Lung (tissue), 12 donors: ENCODE data around the gene DUSP22. TPM values are rescaled to one million over a fixed set of nuclear protein-coding genes. Genes with fewer than 3 reads are reported as not detected.

Source experiments
- ATAC-seq: fragments of 200-7000 bp; cut with Tn5 transposase; one replicate; pipeline ENCODE4 v1.9.1; 2020; ENCODE audit warnings: moderate number of reproducible peaks; ENCODE audit not compliant: insufficient read depth, low FRiP score
- DNase-seq, 3 donors: peaks; one replicate each; pipeline ENCODE4 v3.0.0-alpha.2; 2013 to 2017
- H3K27ac ChIP-seq, 2 donors: one replicate each; pipeline ENCODE4 v1.5.1; 2013; ENCODE audit warnings: mild to moderate bottlenecking in 2 of 2, moderate library complexity in 2 of 2, control low read depth in 1 of 2, inconsistent platforms in 1 of 2, low read depth in 1 of 2, low read length in 1 of 2
- H3K27me3 ChIP-seq, 3 donors: one replicate each; pipeline ENCODE4 v1.5.1; 2013; ENCODE audit warnings: low read length in 2 of 3; ENCODE audit not compliant: control insufficient read depth in 3 of 3, insufficient read depth in 3 of 3
- H3K36me3 ChIP-seq, 4 donors: one replicate each; pipeline ENCODE4 v1.5.1; 2013; ENCODE audit warnings: low read length in 4 of 4, mild to moderate bottlenecking in 1 of 4, moderate library complexity in 1 of 4; ENCODE audit not compliant: control insufficient read depth in 4 of 4, insufficient read depth in 4 of 4
- H3K4me1 ChIP-seq, 5 donors: one replicate each; pipeline ENCODE4 v1.5.1; 2013; ENCODE audit warnings: low read length in 5 of 5, mild to moderate bottlenecking in 2 of 5, moderate library complexity in 1 of 5; ENCODE audit not compliant: control insufficient read depth in 5 of 5, insufficient read depth in 5 of 5
- H3K4me3 ChIP-seq: one replicate; pipeline ENCODE4 v1.5.1; 2013; ENCODE audit warnings: mild to moderate bottlenecking, control low read depth, moderate library complexity
- H3K9ac ChIP-seq, 2 donors: one replicate each; pipeline ENCODE4 v1.5.1; 2013; ENCODE audit warnings: low read length in 2 of 2, control low read depth in 1 of 2; ENCODE audit not compliant: insufficient read depth in 1 of 2
- H3K9me3 ChIP-seq, 4 donors: one replicate each; pipeline ENCODE4 v1.5.1; 2013; ENCODE audit warnings: low read length in 3 of 4, mild to moderate bottlenecking in 1 of 4, moderate library complexity in 1 of 4; ENCODE audit not compliant: control insufficient read depth in 4 of 4, insufficient read depth in 3 of 4
- CTCF ChIP-seq: IDR thresholded peaks from 2 replicates; pipeline ENCODE4 v1.5.1; 2012; ENCODE audit warnings: mild to moderate bottlenecking; ENCODE audit errors: control extremely low read depth, extremely low read depth
- WGBS, 2 donors: extraction: QIAGEN DNeasy Blood & Tissue Kit; methylation state at CpG; one replicate each; pipeline ENCODE4 v1.1.7; 2013; 5-methylcytosine and 5-hydroxymethylcytosine counted together
- polyA plus RNA-seq, 2 donors: library from polyadenylated mRNA; stranded (reverse); fragments of 200-250 nt; gene quantifications; one replicate each; pipeline ENCODE4 v1.2.1, GENCODE V29; 2013
- total RNA-seq, 2 donors: library from RNA; depleted of rRNA in 1 of 2; stranded (reverse); fragments of >200 nt in 1 of 2; gene quantifications; one replicate each; pipeline ENCODE4 v1.2.1, GENCODE V29; 2014 to 2021
- donor health status: control.
- donor health status: control.
- donor health status: Bipolar disorder and iron deficiency.
- donor health status: healthy.
- donor health status: DM: yes; HTN: yes; CAD: no.

The DUSP22 gene
- total and polyA plus RNA-seq, 4 donors, result 38.9 to 51.1 (median 43.8) TPM

GRCh38 chr6:321158-321438 lies 28.8 kb downstream of the DUSP22 start:
- DNase-seq (no peak), ATAC-seq (no peak)
- WGBS, 2 donors, result 75 to 92% methylated on average over 1 of the region's 1 CpG
- Histone ChIP-seq H3K27ac (no peak overlapping the region), H3K27me3 (no peaks in the 10 kb centered on the region), H3K9me3 (peaks cover 0 to 9% (median 0%) of the 10 kb centered on the region in 4 donors), H3K36me3 (no peaks in the 10 kb centered on the region), H3K4me1 (peaks cover 0 to 10% (median 0%) of the 10 kb centered on the region in 5 donors), H3K4me3 (no peak overlapping the region), H3K9ac (no peak overlapping the region)
- TF ChIP-seq CTCF, result no peak

GRCh38 chr6:321536-322258 lies 29.4 kb downstream of the DUSP22 start:
- H3K4me3 ChIP-seq, result no peak overlapping the region
- H3K36me3 ChIP-seq, result peaks cover 0 to 1% (median under 1%) of the 10 kb centered on the region in 4 donors
- H3K9ac ChIP-seq, result no peak overlapping the region
- TF ChIP-seq CTCF, result no peak
- no peak for DNase-seq
- WGBS, 2 donors, result 60 to 67% methylated on average over 3 of the region's 3 CpGs
- H3K27ac ChIP-seq, result no peak overlapping the region
- ATAC-seq, result no peak
- no peaks in the 10 kb centered on the region for H3K27me3 ChIP-seq
- H3K4me1 ChIP-seq, result peaks cover 0 to 10% (median 0%) of the 10 kb centered on the region in 5 donors
- H3K9me3 ChIP-seq, result peaks cover 0 to 9% (median 0%) of the 10 kb centered on the region in 4 donors

- Histone ChIP-seq H3K36me3 (peaks cover 0 to 6% (median 1%) of the 10 kb centered on the region in 4 donors), H3K9ac (no peak overlapping the region), H3K27ac (no peak overlapping the region), H3K4me3 (no peak overlapping the region), H3K4me1 (peaks cover 0 to 16% (median 0%) of the 10 kb centered on the region in 5 donors), H3K9me3 (peaks cover 0 to 9% (median under 1%) of the 10 kb centered on the region in 4 donors), H3K27me3 (no peaks in the 10 kb centered on the region)
- WGBS, 2 donors, result 73% methylated on average over 14 of the region's 14 CpGs
- ATAC-seq (no peak), DNase-seq (no peak)
- no peak for TF ChIP-seq CTCF
These were observed 30.1 kb downstream of the DUSP22 start for GRCh38 chr6:322259-322930.
